ENCODE data around the gene TNRC18. TPM values are rescaled to one million over a fixed set of nuclear protein-coding genes. Genes with fewer than 3 reads are reported as not detected.

The TNRC18 gene
- total and polyA plus RNA-seq, 4 experiments from 2014 or later, result 0.11 to 48.9 (median 24.5) TPM

DNA sequence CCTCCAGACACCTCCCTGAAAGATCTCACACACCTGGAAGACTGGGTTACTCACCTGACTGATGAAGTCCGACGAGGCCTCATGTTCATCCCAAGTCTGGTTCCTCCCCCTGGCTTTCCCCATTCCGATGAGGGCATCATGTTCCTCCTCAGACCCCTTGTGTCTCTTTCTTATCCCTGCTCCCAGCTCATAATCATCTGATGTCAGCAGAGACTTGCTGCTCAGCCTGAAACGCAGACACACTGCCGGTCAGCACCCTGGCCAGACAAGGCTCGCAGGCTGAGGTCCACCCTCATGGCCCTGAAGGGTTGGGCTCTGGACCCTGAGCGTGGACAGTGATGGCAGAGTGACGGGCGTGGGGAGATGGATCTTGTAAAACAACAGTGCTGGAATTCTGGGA lies 64.3 kb downstream of the TNRC18 start:
- Mint-ChIP-seq H3K27me3 (no peaks in the 10 kb centered on the region), H3K27ac (no peak overlapping the region), H3K4me1 (peaks cover 7 to 22% (median 13%) of the 10 kb centered on the region in 4 donors), H3K9me3 (no peaks in the 10 kb centered on the region), H3K36me3 (peaks cover 38 to 58% of the 10 kb centered on the region in 2 donors), H3K4me3 (no peak overlapping the region)
- Histone ChIP-seq H3K4me3 (ENCODE audit: low read length in 2 of 2) (no peak overlapping the region), H3K27ac (ENCODE audit: low read depth, low read length) (no peak overlapping the region), H3K36me3 (ENCODE audit: insufficient read depth, low read length) (peaks cover 60% of the 10 kb centered on the region), H3K27me3 (ENCODE audit: insufficient read depth, low read length) (no peaks in the 10 kb centered on the region), H3K4me1 (ENCODE audit: insufficient read depth, low read length) (peaks cover 7% of the 10 kb centered on the region), H3K9me3 (ENCODE audit: control insufficient read depth in 1 of 2, low read length in 2 of 2) (no peaks in the 10 kb centered on the region)
- ChIA-PET CTCF (ENCODE audit: partially characterized antibody) (interaction anchor here (1.6 kb wide), 1 partner anchor 91 kb away, joined by 7 read pairs; no protein-coding TSS in a partner anchor), POLR2A (ENCODE audit: partially characterized antibody) (no interaction called here)
- intact Hi-C loops (cut with micrococcal nuclease), result no loop called here
- no peak for DNase-seq

DNA sequence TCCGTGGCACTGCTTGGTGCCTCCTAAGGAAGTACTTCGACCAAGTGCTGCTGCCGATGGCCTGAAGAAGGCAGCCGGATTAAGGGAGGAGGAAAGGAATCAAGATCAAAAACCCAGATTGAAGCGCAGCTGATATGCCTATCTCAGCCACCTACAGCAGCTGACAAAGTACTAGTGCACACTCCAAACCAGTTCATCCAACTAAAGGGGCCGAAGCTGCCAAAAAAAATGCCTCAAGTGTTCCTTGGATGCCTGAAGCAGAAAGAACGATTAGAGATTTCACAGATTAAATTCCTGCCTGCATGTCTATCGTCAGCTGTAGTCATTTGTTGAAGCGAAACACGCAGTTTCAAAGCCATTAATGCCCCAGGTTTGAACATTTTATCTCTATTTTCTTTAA lies 65.7 kb downstream of the TNRC18 start:
- no peaks in the 10 kb centered on the region for H3K9me3 Mint-ChIP-seq
- Histone ChIP-seq H3K9me3 (ENCODE audit: control insufficient read depth in 1 of 2, low read length in 2 of 2) (no peaks in the 10 kb centered on the region), H3K4me1 (ENCODE audit: insufficient read depth, low read length) (no peaks in the 10 kb centered on the region), H3K27me3 (ENCODE audit: insufficient read depth, low read length) (no peaks in the 10 kb centered on the region), H3K4me3 (ENCODE audit: low read length in 2 of 2) (no peak overlapping the region), H3K27ac (ENCODE audit: low read depth, low read length) (no peak overlapping the region), H3K36me3 (ENCODE audit: insufficient read depth, low read length) (peaks cover 66% of the 10 kb centered on the region)
- no peak for DNase-seq
- peaks cover 41 to 60% of the 10 kb centered on the region in 2 donors for H3K36me3 Mint-ChIP-seq
- H3K4me1 Mint-ChIP-seq, result peaks cover 4 to 16% (median 11%) of the 10 kb centered on the region in 4 donors
- no peaks in the 10 kb centered on the region for H3K27me3 Mint-ChIP-seq
- intact Hi-C loops (cut with micrococcal nuclease), result no loop called here
- no peak overlapping the region for H3K27ac Mint-ChIP-seq
- ChIA-PET POLR2A (ENCODE audit: partially characterized antibody) (no interaction called here), CTCF (ENCODE audit: partially characterized antibody) (interaction anchor here (1.1 to 5.0 kb wide), 4 partner anchors 8 to 93 kb away, joined by 3 to 32 read pairs (median 6); no protein-coding TSS in a partner anchor)
- no peak overlapping the region for H3K4me3 Mint-ChIP-seq

DNA sequence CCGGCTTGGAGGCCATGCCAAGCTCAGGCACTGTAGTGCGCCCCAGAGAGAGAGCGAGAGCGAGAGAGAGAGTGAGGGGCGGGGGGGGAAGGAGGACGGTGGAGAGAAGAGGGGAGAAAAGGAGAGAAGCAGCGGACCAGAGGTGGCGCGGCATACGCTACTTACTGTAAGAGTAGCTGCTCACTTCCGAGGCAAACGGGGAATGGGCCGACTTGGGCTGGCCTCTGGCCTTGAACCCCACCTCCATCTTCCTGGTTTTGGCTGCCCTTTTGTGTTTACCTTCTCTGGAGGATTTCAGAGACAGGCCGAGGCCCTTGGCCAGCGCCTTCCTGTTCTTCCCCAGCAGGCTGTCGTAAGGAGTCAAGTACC lies 66.9 kb downstream of the TNRC18 start:
- Histone ChIP-seq H3K4me1 (ENCODE audit: insufficient read depth, low read length) (no peaks in the 10 kb centered on the region), H3K9me3 (ENCODE audit: control insufficient read depth in 1 of 2, low read length in 2 of 2) (no peaks in the 10 kb centered on the region), H3K36me3 (ENCODE audit: insufficient read depth, low read length) (peaks cover 62% of the 10 kb centered on the region), H3K4me3 (ENCODE audit: low read length in 2 of 2) (no peak overlapping the region), H3K27ac (ENCODE audit: low read depth, low read length) (no peak overlapping the region), H3K27me3 (ENCODE audit: insufficient read depth, low read length) (no peaks in the 10 kb centered on the region)
- Mint-ChIP-seq H3K4me1 (peaks cover 7 to 15% (median 11%) of the 10 kb centered on the region in 4 donors), H3K27ac (peak overlapping the region in 1 of 7 donors; percentile 48), H3K36me3 (peaks cover 45 to 64% of the 10 kb centered on the region in 2 donors), H3K27me3 (no peaks in the 10 kb centered on the region), H3K9me3 (no peaks in the 10 kb centered on the region), H3K4me3 (no peak overlapping the region)
- intact Hi-C loops (cut with micrococcal nuclease), result no loop called here
- CTCF ChIA-PET (ENCODE audit: partially characterized antibody), result interaction anchor here (0.6 to 5.0 kb wide), 3 partner anchors 7 to 914 kb away, joined by 4 to 32 read pairs (median 14); no protein-coding TSS in a partner anchor
- no peak for DNase-seq
- POLR2A ChIA-PET (ENCODE audit: partially characterized antibody), result no interaction called here

DNA sequence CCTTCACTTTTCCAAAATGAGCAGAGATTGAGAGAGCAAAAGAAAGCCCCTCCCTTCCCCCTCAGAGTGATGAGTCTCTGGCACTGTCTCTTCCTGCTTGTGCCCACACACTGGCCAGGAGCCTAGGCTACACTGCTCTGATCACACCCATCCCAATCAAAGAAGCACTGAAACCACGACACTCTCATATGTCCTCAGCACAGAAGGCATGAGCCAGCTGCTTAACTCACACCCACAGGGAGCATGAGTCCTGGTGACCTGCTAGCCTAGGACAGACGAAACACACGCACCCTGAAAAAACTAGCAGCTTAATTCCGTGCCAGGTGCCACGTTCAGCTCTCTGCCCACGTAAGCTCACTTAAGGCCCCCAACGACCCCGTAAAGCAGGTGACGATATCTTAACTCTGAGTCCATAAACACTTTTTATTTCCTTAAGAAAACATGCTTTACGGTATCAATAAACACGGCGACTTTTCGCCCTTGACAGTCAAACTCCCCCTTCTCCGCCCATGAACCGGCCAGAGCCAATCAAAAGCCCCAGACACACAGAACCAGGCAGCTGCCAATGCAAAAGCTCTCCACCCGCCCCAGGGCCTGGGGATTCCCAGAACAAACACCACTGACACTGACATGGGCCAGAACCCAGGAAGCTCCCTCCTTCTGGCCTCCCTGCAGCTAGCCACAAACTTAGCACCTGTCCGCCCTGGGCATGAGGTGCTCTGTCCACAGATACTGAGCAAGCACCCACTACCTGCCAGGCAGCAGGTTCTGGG lies 69.0 kb downstream of the TNRC18 start:
- no peaks in the 10 kb centered on the region for H3K4me1 ChIP-seq (ENCODE audit: insufficient read depth, low read length)
- ChIA-PET CTCF (ENCODE audit: partially characterized antibody) (interaction anchor here (0.6 to 5.0 kb wide), 4 partner anchors 9 to 75 kb away, joined by 3 to 32 read pairs (median 10); no protein-coding TSS in a partner anchor), POLR2A (ENCODE audit: partially characterized antibody) (no interaction called here)
- peaks cover 7 to 15% (median 10%) of the 10 kb centered on the region in 4 donors for H3K4me1 Mint-ChIP-seq
- H3K27ac Mint-ChIP-seq, result peak overlapping the region in 2 of 7 donors; percentile 35 to 49
- H3K4me3 Mint-ChIP-seq, result no peak overlapping the region
- H3K27me3 ChIP-seq (ENCODE audit: insufficient read depth, low read length), result no peaks in the 10 kb centered on the region
- H3K4me3 ChIP-seq (ENCODE audit: low read length in 2 of 2), result no peak overlapping the region
- DNase-seq, result no peak
- H3K9me3 Mint-ChIP-seq, result no peaks in the 10 kb centered on the region
- H3K9me3 ChIP-seq (ENCODE audit: control insufficient read depth in 1 of 2, low read length in 2 of 2), result no peaks in the 10 kb centered on the region
- intact Hi-C loops (cut with micrococcal nuclease), result no loop called here
- no peak overlapping the region for H3K27ac ChIP-seq (ENCODE audit: low read depth, low read length)
- H3K36me3 ChIP-seq (ENCODE audit: insufficient read depth, low read length), result peaks cover 57% of the 10 kb centered on the region
- H3K36me3 Mint-ChIP-seq, result peaks cover 46 to 65% of the 10 kb centered on the region in 2 donors
- H3K27me3 Mint-ChIP-seq, result no peaks in the 10 kb centered on the region

DNA sequence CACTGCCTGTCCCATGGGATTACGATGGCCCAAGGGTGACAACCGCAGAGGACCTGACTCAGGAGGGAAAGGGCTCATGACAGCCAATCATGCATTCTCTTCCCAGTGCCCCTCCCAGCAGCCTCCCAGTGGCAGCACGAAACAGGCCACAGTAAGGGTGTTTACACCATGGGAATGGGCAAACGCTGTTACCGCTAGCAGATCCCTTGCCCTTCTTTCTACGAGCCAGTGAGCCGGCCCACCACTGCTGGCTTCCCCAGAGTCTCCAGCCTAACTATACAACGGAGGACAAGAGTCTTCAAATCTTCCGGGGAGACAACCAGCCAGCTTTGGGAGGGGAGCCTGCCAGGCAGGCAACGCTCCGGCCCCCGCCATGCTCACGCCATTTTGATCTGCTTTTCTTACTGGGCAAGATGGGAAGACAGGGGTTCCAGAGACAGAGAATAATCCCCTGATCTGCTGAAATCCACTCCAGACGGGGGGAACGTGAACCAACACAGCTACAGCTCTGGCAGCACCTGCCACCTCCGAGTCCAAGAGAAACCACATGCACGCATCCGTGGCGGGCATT lies 71.1 kb downstream of the TNRC18 start:
- intact Hi-C loops (cut with micrococcal nuclease), result no loop called here
- ChIA-PET CTCF (ENCODE audit: partially characterized antibody) (interaction anchor here (1.9 to 4.0 kb wide), 2 partner anchors 12 to 13 kb away, joined by 9 to 14 read pairs; no protein-coding TSS in a partner anchor), POLR2A (ENCODE audit: partially characterized antibody) (no interaction called here)
- Mint-ChIP-seq H3K36me3 (peaks cover 40 to 54% of the 10 kb centered on the region in 2 donors), H3K4me1 (peaks cover 7 to 15% (median 10%) of the 10 kb centered on the region in 4 donors), H3K27ac (no peak overlapping the region), H3K4me3 (no peak overlapping the region), H3K27me3 (no peaks in the 10 kb centered on the region), H3K9me3 (peaks cover 0 to 1% (median 0%) of the 10 kb centered on the region in 8 donors)
- H3K27ac ChIP-seq (ENCODE audit: low read depth, low read length), result no peak overlapping the region
- peaks cover 40% of the 10 kb centered on the region for H3K36me3 ChIP-seq (ENCODE audit: insufficient read depth, low read length)
- no peaks in the 10 kb centered on the region for H3K27me3 ChIP-seq (ENCODE audit: insufficient read depth, low read length)
- no peaks in the 10 kb centered on the region for H3K9me3 ChIP-seq (ENCODE audit: control insufficient read depth in 1 of 2, low read length in 2 of 2)
- DNase-seq, result no peak
- no peak overlapping the region for H3K4me3 ChIP-seq (ENCODE audit: low read length in 2 of 2)
- H3K4me1 ChIP-seq (ENCODE audit: insufficient read depth, low read length), result no peaks in the 10 kb centered on the region

DNA sequence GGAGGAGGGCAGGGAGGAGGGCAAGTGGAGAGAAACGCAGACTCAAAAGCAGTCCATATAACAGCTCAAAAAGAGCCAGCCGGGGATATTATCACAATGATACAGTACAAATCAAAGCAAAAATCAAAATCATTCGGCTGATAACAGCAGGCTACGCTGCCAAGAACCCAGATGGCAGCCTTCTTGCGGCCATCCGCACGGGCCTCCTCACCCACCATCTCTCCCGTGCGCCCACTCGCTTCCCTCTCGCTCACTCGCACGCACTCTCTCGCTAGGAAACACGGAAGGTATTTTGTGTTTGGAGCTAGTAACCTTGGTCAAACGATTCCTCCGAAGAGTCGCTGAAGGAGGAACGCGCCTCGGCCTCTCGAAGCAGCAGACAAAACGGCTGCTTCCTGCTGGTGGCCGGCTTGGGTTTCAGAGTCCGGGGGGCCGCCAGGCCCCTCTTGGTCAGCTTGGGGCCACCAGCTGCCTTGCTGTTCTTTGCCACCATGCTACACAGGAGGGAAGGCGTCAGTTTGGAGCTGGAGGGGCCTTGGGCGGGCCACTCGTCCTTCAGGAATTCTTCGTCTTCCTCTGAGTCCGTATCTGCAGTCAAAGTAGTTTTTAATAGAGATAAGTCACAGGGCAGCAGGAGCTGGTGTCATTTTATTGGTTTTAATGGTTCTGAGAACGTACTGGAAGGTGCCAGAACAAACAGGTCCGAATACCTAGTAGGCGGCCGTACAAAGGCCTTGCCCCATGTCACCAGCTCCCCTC lies 71.9 kb downstream of the TNRC18 start:
- Mint-ChIP-seq H3K9me3 (peaks cover 0 to 1% (median 0%) of the 10 kb centered on the region in 8 donors), H3K36me3 (peaks cover 35 to 49% of the 10 kb centered on the region in 2 donors), H3K4me3 (no peak overlapping the region), H3K27me3 (no peaks in the 10 kb centered on the region), H3K27ac (peak overlapping the region in 1 of 7 donors; percentile 43), H3K4me1 (peaks cover 7 to 15% (median 10%) of the 10 kb centered on the region in 4 donors)
- ChIA-PET CTCF (ENCODE audit: partially characterized antibody) (interaction anchor here (0.9 to 1.9 kb wide), 2 partner anchors 11 to 14 kb away, joined by 4 to 9 read pairs; no protein-coding TSS in a partner anchor), POLR2A (ENCODE audit: partially characterized antibody) (no interaction called here)
- DNase-seq, result no peak
- Histone ChIP-seq H3K9me3 (ENCODE audit: control insufficient read depth in 1 of 2, low read length in 2 of 2) (no peaks in the 10 kb centered on the region), H3K4me3 (ENCODE audit: low read length in 2 of 2) (no peak overlapping the region), H3K27me3 (ENCODE audit: insufficient read depth, low read length) (no peaks in the 10 kb centered on the region), H3K27ac (ENCODE audit: low read depth, low read length) (no peak overlapping the region), H3K4me1 (ENCODE audit: insufficient read depth, low read length) (no peaks in the 10 kb centered on the region), H3K36me3 (ENCODE audit: insufficient read depth, low read length) (peaks cover 34% of the 10 kb centered on the region)
- intact Hi-C loops (cut with micrococcal nuclease), result no loop called here

All from CD4-positive, alpha-beta memory T cell (primary cell).